ENCODE data around the gene USP22. TPM values are rescaled to one million over a fixed set of nuclear protein-coding genes. Genes with fewer than 3 reads are reported as not detected.
"Not testable (repeated sequence)": the region's sequence is repeated elsewhere in the genome, so short reads cannot be mapped to it uniquely, and the experiment has no call there.

The USP22 gene
- total and polyA plus RNA-seq, 2 of the 13 experiments (the other 11 are each of a cell fraction or from before 2014, with no cell fraction given): 98.0 to 130 TPM

GRCh38 chr17:21085707-21086106 lies 42.9 kb upstream of the USP22 start:
- Histone ChIP-seq H4K20me1 (ENCODE audit: insufficient read depth, low read length) (no peaks in the 10 kb centered on the region), H3K4me3 (replicated peaks in 1 of 3; ENCODE audit: insufficient read depth in 1 of 3, low read depth in 2 of 3, low read length in 3 of 3) (no peak overlapping the region), H3K9me3 (ENCODE audit: low read length) (no peaks in the 10 kb centered on the region), H3K27me3 (ENCODE audit: control insufficient read depth in 1 of 2, insufficient read depth in 2 of 2, low read length in 2 of 2) (peaks cover 0 to 11% of the 10 kb centered on the region in 2 experiments; a peak in 2 of 5 replicates), H2AFZ (ENCODE audit: low read length) (no peak overlapping the region), H3K27ac (ENCODE audit: extremely low read length, insufficient read depth, low read length) (no peak overlapping the region), H3K9ac (ENCODE audit: insufficient read depth, low read depth, low read length) (no peak overlapping the region), H3K36me3 (replicated peaks in 1 of 2; ENCODE audit: control insufficient read depth in 1 of 2, insufficient read depth in 2 of 2, low read length in 2 of 2) (no peaks in the 10 kb centered on the region), H3K79me2 (ENCODE audit: insufficient read depth, low read length) (no peaks in the 10 kb centered on the region), H3K4me1 (ENCODE audit: insufficient read depth, low read length) (no peaks in the 10 kb centered on the region), H3K4me2 (ENCODE audit: low read depth, low read length) (no peak overlapping the region)
- no TSS peak for BruUV-seq (replicated peaks)
- ChIA-PET POLR2A (no interaction called here), CTCF (ENCODE audit: low intra/inter-chr PET ratio, low total read pairs) (no interaction called here)
- intact Hi-C loops (cut with micrococcal nuclease; ENCODE audit: unreplicated experiment) (no loop called here), in situ Hi-C loops (cut with HindIII; ENCODE audit: extremely low pct_ligation_motif_present, low pct_unique_long_range_greater_than_20kb) (no loop called here)
- ATAC-seq (no peak), DNase-seq (ENCODE audit: low spot score) (no peak), FAIRE-seq (no peak)
- WGBS (ENCODE audit: low lambda C conversion rate): 80% methylated on average over 21 of the region's 32 CpGs
- TF ChIP-seq ATAD3A (CRISPR knock-in tag; IDR thresholded peaks at IDR 0.05): no peak

- FAIRE-seq; H3K4me1 ChIP-seq (ENCODE audit: insufficient read depth, low read length): not testable (repeated sequence)
Observed at GRCh38 chr17:21085280-21085679, 42.5 kb upstream of the USP22 start.

DNA sequence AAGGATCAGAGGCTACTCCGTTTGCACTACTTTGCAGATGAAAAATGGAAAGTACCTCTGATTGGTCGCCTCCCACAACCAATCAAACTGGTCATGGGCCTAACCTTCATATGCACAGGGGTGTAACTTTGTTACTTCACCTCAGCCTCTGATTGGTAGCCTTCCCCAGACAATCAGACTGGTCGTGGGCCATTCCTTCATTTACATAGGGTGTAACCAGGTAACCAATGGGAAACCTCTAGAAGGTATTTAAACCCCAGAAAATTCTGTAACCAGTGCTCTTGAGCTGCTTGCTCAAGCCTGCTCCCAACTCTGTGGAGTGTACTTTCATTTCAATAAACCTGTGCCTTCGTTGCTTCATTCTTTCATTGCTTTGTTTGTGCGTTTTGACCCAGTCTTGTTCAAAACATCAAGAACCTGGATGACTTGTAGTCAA lies 39.2 kb upstream of the USP22 start:
- Histone ChIP-seq H2AFZ (ENCODE audit: low read length) (no peak overlapping the region), H3K79me2 (ENCODE audit: insufficient read depth, low read length) (no peaks in the 10 kb centered on the region), H3K9ac (ENCODE audit: insufficient read depth, low read depth, low read length) (no peak overlapping the region), H3K4me1 (ENCODE audit: insufficient read depth, low read length) (no peaks in the 10 kb centered on the region), H3K27me3 (ENCODE audit: control insufficient read depth in 1 of 2, insufficient read depth in 2 of 2, low read length in 2 of 2) (peaks cover 0 to 36% of the 10 kb centered on the region in 2 experiments; a peak in 2 of 5 replicates), H3K4me3 (replicated peaks in 1 of 3; ENCODE audit: insufficient read depth in 1 of 3, low read depth in 2 of 3, low read length in 3 of 3) (no peak overlapping the region), H3K27ac (ENCODE audit: extremely low read length, insufficient read depth, low read length) (no peak overlapping the region), H3K4me2 (ENCODE audit: low read depth, low read length) (no peak overlapping the region), H3K9me3 (ENCODE audit: low read length) (no peaks in the 10 kb centered on the region), H3K36me3 (replicated peaks in 1 of 2; ENCODE audit: control insufficient read depth in 1 of 2, insufficient read depth in 2 of 2, low read length in 2 of 2) (no peaks in the 10 kb centered on the region), H4K20me1 (ENCODE audit: insufficient read depth, low read length) (no peaks in the 10 kb centered on the region)
- in situ Hi-C loops (cut with HindIII; ENCODE audit: extremely low pct_ligation_motif_present, low pct_unique_long_range_greater_than_20kb) (no loop called here), intact Hi-C loops (cut with micrococcal nuclease; ENCODE audit: unreplicated experiment) (no loop called here)
- FAIRE-seq (no peak), ATAC-seq (no peak), DNase-seq (ENCODE audit: low spot score) (no peak)
- no TSS peak for BruUV-seq (replicated peaks)
- CTCF ChIA-PET (ENCODE audit: low intra/inter-chr PET ratio, low total read pairs): no interaction called here
- POLR2A ChIA-PET: no interaction called here
- peak; percentile 92 for TF ChIP-seq ZNF20 (CRISPR knock-in tag; IDR thresholded peaks at IDR 0.05)
- no peak for TF ChIP-seq DR1 (CRISPR knock-in tag; IDR thresholded peaks at IDR 0.05)
- 14% methylated on average over 5 of the region's 5 CpGs for whole genome bisulfite sequencing (ENCODE audit: low lambda C conversion rate)

More at GRCh38 chr17:21085280-21085679, 42.5 kb upstream of the USP22 start:
- H3K27ac ChIP-seq (ENCODE audit: extremely low read length, insufficient read depth, low read length); POLR2A ChIA-PET; intact Hi-C loops (cut with micrococcal nuclease; ENCODE audit: unreplicated experiment); H3K79me2 ChIP-seq (ENCODE audit: insufficient read depth, low read length); in situ Hi-C loops (cut with HindIII; ENCODE audit: extremely low pct_ligation_motif_present, low pct_unique_long_range_greater_than_20kb); H3K9ac ChIP-seq (ENCODE audit: insufficient read depth, low read depth, low read length); H2AFZ ChIP-seq (ENCODE audit: low read length); H4K20me1 ChIP-seq (ENCODE audit: insufficient read depth, low read length); ATAC-seq; CTCF ChIA-PET (ENCODE audit: low intra/inter-chr PET ratio, low total read pairs); H3K36me3 ChIP-seq (replicated peaks in 1 of 2; ENCODE audit: control insufficient read depth in 1 of 2, insufficient read depth in 2 of 2, low read length in 2 of 2); H3K4me2 ChIP-seq (ENCODE audit: low read depth, low read length); BruUV-seq (replicated peaks); H3K9me3 ChIP-seq (ENCODE audit: low read length); DNase-seq (ENCODE audit: low spot score); H3K4me3 ChIP-seq (replicated peaks in 1 of 3; ENCODE audit: insufficient read depth in 1 of 3, low read depth in 2 of 3, low read length in 3 of 3): not testable (repeated sequence)
- peaks cover 0 to 11% of the 10 kb centered on the region in 2 experiments; a peak in 2 of 5 replicates for H3K27me3 ChIP-seq (ENCODE audit: control insufficient read depth in 1 of 2, insufficient read depth in 2 of 2, low read length in 2 of 2)
- WGBS (ENCODE audit: low lambda C conversion rate): 0% methylated on average over 1 of the region's 1 CpG
- TF ChIP-seq NFYB (CRISPR knock-in tag; IDR thresholded peaks at IDR 0.05) (peak; percentile 52; the same call in 1 of the 2 replicates), NFYC (CRISPR knock-in tag; IDR thresholded peaks at IDR 0.05) (peak; percentile 26; the same call in 1 of the 2 replicates)
